PC-9 (cell line): ENCODE results near the gene SLC45A2. TPM values are rescaled to one million over a fixed set of nuclear protein-coding genes. Genes with fewer than 3 reads are reported as not detected.
A peak's percentile ranks its signal among the peaks of the same experiment; 100 is the strongest.

Experiments
- BruUV-seq: library from RNA; stranded (reverse); fragments of 400-500 nt; replicated peaks from 2 replicates; lab custom pipeline; 2021; lab: Mats Ljungman, UMichigan
- CTCF ChIA-PET: fragments of 300-600 bp; sonication (Branson Sonifier 250); formaldehyde crosslinking; loops from one replicate; lab custom pipeline; 2022; ENCODE audit warnings: antibody characterized with exemption; lab: Charles Lee
- POLR2A ChIA-PET: fragments of 300-600 bp; sonication (Branson Sonifier 250); formaldehyde crosslinking; loops from one replicate; lab custom pipeline; 2022; ENCODE audit warnings: antibody characterized with exemption; ENCODE audit not compliant: unreplicated experiment; lab: Charles Lee
- DNase-seq, 2 experiments: peaks; one replicate each; pipeline versions ENCODE4 v3.0.0 to v3.0.0-alpha.2; 2015 to 2022; ENCODE audit warnings: mixed read lengths in 1 of 2
- H2AFZ ChIP-seq: fragments of 200-600 bp; sonication (generic); 2 replicates; pipeline ENCODE4 v1.8.1; 2017; ENCODE audit warnings: antibody characterized with exemption
- H3F3A ChIP-seq: fragments of 200-600 bp; sonication (generic); 2 replicates; pipeline ENCODE4 v1.8.1; 2017; ENCODE audit warnings: antibody characterized with exemption, mild to moderate bottlenecking, low read depth; ENCODE audit not compliant: insufficient read depth
- H3K27ac ChIP-seq: fragments of 200-600 bp; sonication (generic); 2 replicates; pipeline ENCODE4 v1.6.1; 2016; ENCODE audit warnings: mixed run types
- H3K27me3 ChIP-seq: fragments of 200-600 bp; sonication (generic); 2 replicates; pipeline ENCODE4 v1.6.1; 2016; ENCODE audit warnings: low read depth, mixed run types; ENCODE audit not compliant: insufficient read depth
- H3K36me3 ChIP-seq: fragments of 200-600 bp; sonication (generic); 2 replicates; pipeline ENCODE4 v1.6.1; 2016; ENCODE audit warnings: low read depth, mixed run types
- H3K4me1 ChIP-seq: fragments of 200-600 bp; sonication (generic); replicated peaks from 2 replicates; pipeline ENCODE4 v1.6.1; 2016; ENCODE audit warnings: mixed run types; ENCODE audit not compliant: insufficient read depth
- H3K4me2 ChIP-seq: fragments of 200-600 bp; sonication (generic); 2 replicates; pipeline ENCODE4 v1.6.1; 2017; ENCODE audit warnings: mixed run types
- H3K4me3 ChIP-seq: fragments of 200-600 bp; sonication (generic); 2 replicates; pipeline ENCODE4 v1.6.1; 2016; ENCODE audit warnings: mixed run types
- H3K79me2 ChIP-seq: fragments of 200-600 bp; sonication (generic); 2 replicates; pipeline ENCODE4 v1.6.1; 2017; ENCODE audit warnings: low read depth, mixed run types
- H3K9me2 ChIP-seq: fragments of 200-600 bp; sonication (generic); 2 replicates; pipeline ENCODE4 v1.8.1; 2017; ENCODE audit warnings: mild to moderate bottlenecking; ENCODE audit not compliant: insufficient read depth
- H3K9me3 ChIP-seq: fragments of 200-600 bp; sonication (generic); 2 replicates; pipeline ENCODE4 v1.8.1; 2016; ENCODE audit warnings: low read depth; ENCODE audit not compliant: insufficient read depth
- H4K20me1 ChIP-seq: fragments of 200-600 bp; sonication (generic); 2 replicates; pipeline ENCODE4 v1.8.1; 2017; ENCODE audit not compliant: insufficient read depth
- CTCF ChIP-seq: fragments of 200-600 bp; sonication (generic); conservative IDR thresholded peaks from 2 replicates; pipeline ENCODE4 v1.6.1; 2017; ENCODE audit warnings: mixed run types, antibody characterized with exemption, mild to moderate bottlenecking, moderate library complexity
- EZH2 ChIP-seq: fragments of 200-600 bp; sonication (generic); IDR thresholded peaks from 2 replicates; pipeline ENCODE4 v1.8.0; 2017; ENCODE audit warnings: antibody characterized with exemption, low read depth
- intact Hi-C: fragments of 100-400 bp; cut with micrococcal nuclease; formaldehyde crosslinking; loops from one replicate; pipeline ENCODE4 v1.10.0; 2022; ENCODE audit not compliant: unreplicated experiment
- total RNA-seq: library from RNA; stranded (reverse); gene quantifications from 2 replicates; pipeline ENCODE4 v1.2.3, GENCODE V29; 2021

SLC45A2 gene
- total RNA-seq, 1 experiment from 2014 or later: 0.33 TPM

GRCh38 chr5:34030048-34030447 is 45.6 kb upstream of the SLC45A2 start:
- BruUV-seq: no TSS peak
- TF ChIP-seq CTCF: no peak
- TF ChIP-seq EZH2: no peak
- H3K4me3 ChIP-seq: no peak overlapping the region
- no peaks in the 10 kb centered on the region for H3K79me2 ChIP-seq
- H3K4me2 ChIP-seq: no peak overlapping the region
- no peaks in the 10 kb centered on the region for H3K9me2 ChIP-seq
- intact Hi-C loops: no loop called here
- ChIA-PET CTCF (no interaction called here), POLR2A (interaction anchor here (0.6 to 0.7 kb wide), 2 partner anchors 22 to 1101 kb away, joined by 6 read pairs; no protein-coding TSS in a partner anchor)
- no peaks in the 10 kb centered on the region for H3K9me3 ChIP-seq
- DNase-seq: no peak
- no peaks in the 10 kb centered on the region for H3K36me3 ChIP-seq
- no peaks in the 10 kb centered on the region for H4K20me1 ChIP-seq
- no peaks in the 10 kb centered on the region for H3K27me3 ChIP-seq
- no peaks in the 10 kb centered on the region for H3F3A ChIP-seq
- H3K27ac ChIP-seq: no peak overlapping the region
- no peak overlapping the region for H2AFZ ChIP-seq
- H3K4me1 ChIP-seq: no peaks in the 10 kb centered on the region

- H3K27ac ChIP-seq: no peak overlapping the region
- TF ChIP-seq CTCF: no peak
- TF ChIP-seq EZH2: no peak
- H3K4me1 ChIP-seq: no peaks in the 10 kb centered on the region
- H3K36me3 ChIP-seq: no peaks in the 10 kb centered on the region
- no peaks in the 10 kb centered on the region for H4K20me1 ChIP-seq
- H2AFZ ChIP-seq: no peak overlapping the region
- no peaks in the 10 kb centered on the region for H3K9me3 ChIP-seq
- H3K4me2 ChIP-seq: no peak overlapping the region
- intact Hi-C loops: no loop called here
- H3F3A ChIP-seq: no peaks in the 10 kb centered on the region
- H3K79me2 ChIP-seq: no peaks in the 10 kb centered on the region
- ChIA-PET CTCF (no interaction called here), POLR2A (no interaction called here)
- DNase-seq: no peak
- H3K4me3 ChIP-seq: no peak overlapping the region
- no peaks in the 10 kb centered on the region for H3K27me3 ChIP-seq
- BruUV-seq: no TSS peak
- H3K9me2 ChIP-seq: no peaks in the 10 kb centered on the region
These were observed 43.9 kb upstream of the SLC45A2 start for GRCh38 chr5:34028349-34028748.

- no peak overlapping the region for H3K4me2 ChIP-seq
- no TSS peak for BruUV-seq
- H3K4me3 ChIP-seq: no peak overlapping the region
- no peaks in the 10 kb centered on the region for H3K9me2 ChIP-seq
- DNase-seq: no peak
- no peaks in the 10 kb centered on the region for H3K79me2 ChIP-seq
- ChIA-PET POLR2A (no interaction called here), CTCF (no interaction called here)
- no peaks in the 10 kb centered on the region for H3K36me3 ChIP-seq
- no peak overlapping the region for H3K27ac ChIP-seq
- no peaks in the 10 kb centered on the region for H3K4me1 ChIP-seq
- no peaks in the 10 kb centered on the region for H4K20me1 ChIP-seq
- intact Hi-C loops: no loop called here
- no peaks in the 10 kb centered on the region for H3K9me3 ChIP-seq
- no peaks in the 10 kb centered on the region for H3F3A ChIP-seq
- no peak for TF ChIP-seq EZH2
- no peak for TF ChIP-seq CTCF
- peak overlapping the region; percentile 46; the same call in 1 of the 2 replicates for H2AFZ ChIP-seq
- H3K27me3 ChIP-seq: no peaks in the 10 kb centered on the region
These were observed 41.7 kb upstream of the SLC45A2 start for GRCh38 chr5:34026089-34026761.
